ENCODE measurements around the gene PXT1. TPM values are rescaled to one million over a fixed set of nuclear protein-coding genes. Genes with fewer than 3 reads are reported as not detected.
"Not testable (repeated sequence)": the region's sequence is repeated elsewhere in the genome, so short reads cannot be mapped to it uniquely, and the experiment has no call there.

The PXT1 gene
- total RNA-seq, 6 donors from 2014 or later = 0.09 to 0.15 TPM; not detected in 4

- H3K4me1 ChIP-seq = peaks cover 3 to 19% (median 11%) of the 10 kb centered on the region in 4 donors
- ATAC-seq (ENCODE audit: low FRiP score in 2 of 2) (no peak), DNase-seq (no peak)
- H3K36me3 ChIP-seq = no peaks in the 10 kb centered on the region
- WGBS, 2 donors = 70 to 77% methylated on average over 1 of the region's 1 CpG
- no peak overlapping the region for H3K27ac ChIP-seq
- H3K27me3 ChIP-seq = no peaks in the 10 kb centered on the region
- no peak overlapping the region for H3K4me3 ChIP-seq
- no peaks in the 10 kb centered on the region for H3K9me3 ChIP-seq
- TF ChIP-seq EP300 (IDR thresholded peaks at IDR 0.05) (no peak), POLR2A (IDR thresholded peaks at IDR 0.05) (no peak), CTCF (IDR thresholded peaks at IDR 0.05) (no peak), POLR2AphosphoS5 (IDR thresholded peaks at IDR 0.05) (no peak)
Measured at GRCh38 chr6:36463676-36464075, 21.0 kb upstream of the PXT1 start.

- TF ChIP-seq EP300 (IDR thresholded peaks at IDR 0.05) = no peak
- no peak for TF ChIP-seq POLR2AphosphoS5 (IDR thresholded peaks at IDR 0.05)
- TF ChIP-seq POLR2A (IDR thresholded peaks at IDR 0.05) = no peak
- no peak for TF ChIP-seq CTCF (IDR thresholded peaks at IDR 0.05)
- no peaks in the 10 kb centered on the region for H3K27me3 ChIP-seq
- no peak overlapping the region for H3K27ac ChIP-seq
- no peak overlapping the region for H3K4me3 ChIP-seq
- WGBS, 2 donors = 49 to 52% methylated on average over 3 of the region's 3 CpGs
- DNase-seq (no peak), ATAC-seq (ENCODE audit: low FRiP score in 2 of 2) (no peak)
- H3K9me3 ChIP-seq = no peaks in the 10 kb centered on the region
- no peaks in the 10 kb centered on the region for H3K36me3 ChIP-seq
- peaks cover 3 to 19% (median 11%) of the 10 kb centered on the region in 4 donors for H3K4me1 ChIP-seq
Measured at GRCh38 chr6:36461646-36462045, 19.0 kb upstream of the PXT1 start.

GRCh38 chr6:36460916-36461315, 18.3 kb upstream of the PXT1 start:
- ATAC-seq (ENCODE audit: low FRiP score in 2 of 2) (no peak), DNase-seq (no peak)
- no peak for TF ChIP-seq POLR2A (IDR thresholded peaks at IDR 0.05)
- no peak for TF ChIP-seq EP300 (IDR thresholded peaks at IDR 0.05)
- no peak for TF ChIP-seq POLR2AphosphoS5 (IDR thresholded peaks at IDR 0.05)
- no peak for TF ChIP-seq CTCF (IDR thresholded peaks at IDR 0.05)
- Histone ChIP-seq H3K36me3 (no peaks in the 10 kb centered on the region), H3K4me1 (peaks cover 3 to 19% (median 11%) of the 10 kb centered on the region in 4 donors), H3K27me3 (no peaks in the 10 kb centered on the region), H3K4me3 (no peak overlapping the region), H3K27ac (no peak overlapping the region), H3K9me3 (no peaks in the 10 kb centered on the region)

GRCh38 chr6:36459501-36459900, 16.8 kb upstream of the PXT1 start:
- peaks cover 4 to 26% (median 13%) of the 10 kb centered on the region in 4 donors for H3K4me1 ChIP-seq
- no peak overlapping the region for H3K27ac ChIP-seq
- no peak overlapping the region for H3K4me3 ChIP-seq
- ATAC-seq (ENCODE audit: low FRiP score in 2 of 2) = no peak
- TF ChIP-seq CTCF (IDR thresholded peaks at IDR 0.05) (no peak), EP300 (IDR thresholded peaks at IDR 0.05) (no peak), POLR2AphosphoS5 (IDR thresholded peaks at IDR 0.05) (no peak), POLR2A (IDR thresholded peaks at IDR 0.05) (no peak)
- H3K36me3 ChIP-seq = no peaks in the 10 kb centered on the region
- H3K27me3 ChIP-seq = no peaks in the 10 kb centered on the region
- H3K9me3 ChIP-seq = no peaks in the 10 kb centered on the region
- DNase-seq = no peak

GRCh38 chr6:36455486-36456027, 12.9 kb upstream of the PXT1 start:
- WGBS, 2 donors = 78 to 84% methylated on average over 3 of the region's 3 CpGs
- ATAC-seq (ENCODE audit: low FRiP score in 2 of 2) (no peak), DNase-seq (no peak)
- no peaks in the 10 kb centered on the region for H3K27me3 ChIP-seq
- no peaks in the 10 kb centered on the region for H3K9me3 ChIP-seq
- H3K36me3 ChIP-seq = peaks cover 0 to 8% (median 2%) of the 10 kb centered on the region in 4 donors
- H3K4me3 ChIP-seq = no peak overlapping the region
- H3K27ac ChIP-seq = no peak overlapping the region
- TF ChIP-seq POLR2A (IDR thresholded peaks at IDR 0.05) = no peak
- TF ChIP-seq EP300 (IDR thresholded peaks at IDR 0.05) = no peak
- TF ChIP-seq CTCF (IDR thresholded peaks at IDR 0.05) = no peak
- TF ChIP-seq POLR2AphosphoS5 (IDR thresholded peaks at IDR 0.05) = no peak
- peaks cover 0 to 21% (median 8%) of the 10 kb centered on the region in 4 donors for H3K4me1 ChIP-seq

- not testable (repeated sequence) for H3K9me3 ChIP-seq; H3K4me1 ChIP-seq; H3K4me3 ChIP-seq; H3K27me3 ChIP-seq; H3K27ac ChIP-seq; ATAC-seq (ENCODE audit: low FRiP score in 2 of 2)
- WGBS, 2 donors = 96% methylated on average over 8 of the region's 8 CpGs
- H3K36me3 ChIP-seq = peaks cover 0 to 19% (median 4%) of the 10 kb centered on the region in 4 donors
- DNase-seq = peak in 1 of 2 donors; percentile 41
Measured at GRCh38 chr6:36452897-36453296, 10.2 kb upstream of the PXT1 start.

- H3K9me3 ChIP-seq; H3K4me3 ChIP-seq; H3K27ac ChIP-seq; ATAC-seq (ENCODE audit: low FRiP score in 2 of 2); DNase-seq; H3K27me3 ChIP-seq: not testable (repeated sequence)
- Histone ChIP-seq H3K4me1 (peaks cover 11 to 14% (median 14%) of the 10 kb centered on the region in 4 donors), H3K36me3 (peaks cover 0 to 19% (median 4%) of the 10 kb centered on the region in 4 donors)
- 94 to 100% methylated on average over 10 of the region's 10 CpGs for WGBS, 2 donors
Measured at GRCh38 chr6:36449173-36449572, 6.5 kb upstream of the PXT1 start.

Data from upper lobe of left lung (tissue), 6 donors.